Cardiac muscle cell (in vitro differentiated cells and primary cell): ENCODE measurements around the gene GUCY1A2. TPM values are rescaled to one million over a fixed set of nuclear protein-coding genes. Genes with fewer than 3 reads are reported as not detected.
"Not testable (repeated sequence)": the region's sequence is repeated elsewhere in the genome, so short reads cannot be mapped to it uniquely, and the experiment has no call there.

ENCODE experiments used
- DNase-seq, 2 donors: peaks; one replicate each; pipeline versions ENCODE4 v3.0.0 to v3.0.0-alpha.2; 2010 to 2017; ENCODE audit warnings: low read depth in 1 of 2, low spot score in 1 of 2
- H3K27ac ChIP-seq: fragments of 200-600 bp; sonication (generic); 2 replicates; pipeline ENCODE4 v1.5.1; 2016
- H3K27me3 ChIP-seq: fragments of 200-600 bp; sonication (generic); 2 replicates; pipeline ENCODE4 v1.6.0; 2016; ENCODE audit warnings: control low read depth
- H3K36me3 ChIP-seq: fragments of 200-600 bp; sonication (generic); 2 replicates; pipeline ENCODE4 v1.5.1; 2016; ENCODE audit warnings: control low read depth
- H3K4me1 ChIP-seq: fragments of 200-600 bp; sonication (generic); 2 replicates; pipeline ENCODE4 v1.8.1; 2017; ENCODE audit warnings: low read depth, mild to moderate bottlenecking, mixed run types
- H3K4me3 ChIP-seq: fragments of 200-600 bp; sonication (generic); 2 replicates; pipeline ENCODE4 v1.5.1; 2016; ENCODE audit warnings: mild to moderate bottlenecking
- H3K9me3 ChIP-seq: fragments of 200-600 bp; sonication (generic); 2 replicates; pipeline ENCODE4 v1.5.1; 2017; ENCODE audit warnings: low read depth, mild to moderate bottlenecking, control low read depth
- CTCF ChIP-seq: IDR thresholded peaks from 2 replicates; pipeline ENCODE4 v1.5.1; 2012; ENCODE audit warnings: low read depth, mild to moderate bottlenecking, low read length
- polyA plus RNA-seq: library from polyadenylated mRNA; unstranded; fragments of >200 nt; fragmentation: Nextera tagmentation; extraction: Ambion mirVana; gene quantifications from 2 replicates; pipeline ENCODE4 v1.2.1, GENCODE V29; 2016
- total RNA-seq: library from RNA; depleted of rRNA; stranded (reverse); fragments of >200 nt; gene quantifications from 2 replicates; pipeline ENCODE4 v1.2.3, GENCODE V29; 2016

GUCY1A2 gene
- total RNA-seq (1.1 and 2.5 TPM in 2 replicates), polyA plus RNA-seq (0.56 and 0.65 TPM in 2 replicates)

DNA sequence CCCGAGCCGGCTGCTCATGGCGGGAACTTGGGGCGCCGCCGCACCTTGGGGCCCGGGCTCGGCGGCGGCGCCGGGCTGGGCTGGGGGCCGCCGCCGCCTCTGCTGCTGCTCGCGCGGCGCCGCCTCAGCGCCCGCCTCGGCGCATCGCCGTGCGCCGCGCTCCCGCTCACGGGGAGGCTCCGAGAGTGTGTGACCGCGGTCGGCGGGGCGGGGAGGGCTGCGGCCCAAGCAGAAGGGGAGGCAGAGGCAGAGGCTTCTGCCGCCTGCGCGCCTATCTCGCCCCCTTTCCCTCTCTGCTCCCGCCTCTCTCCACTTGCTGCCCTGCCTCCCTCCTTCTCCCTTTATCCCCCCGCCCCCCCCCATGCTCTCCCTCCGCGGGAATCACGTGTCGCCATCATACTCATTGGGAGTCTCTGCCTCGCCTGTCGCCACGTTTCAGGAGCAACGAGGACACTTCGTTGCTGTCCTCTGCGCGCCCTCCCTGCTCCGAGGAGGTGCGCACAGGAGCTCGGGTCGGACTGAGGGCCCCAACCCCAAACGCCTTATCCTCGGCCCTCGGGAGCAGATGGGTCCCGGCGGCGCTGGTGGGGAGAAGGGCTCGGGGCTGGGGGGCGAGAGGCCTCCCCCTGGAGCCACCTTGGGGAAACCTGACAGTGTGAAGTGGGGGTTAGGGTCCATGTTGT lies at the start of gene GUCY1A2:
TSS of gene GUCY1A2 (minus strand) at position 258 of the 683 bp plus-strand sequence. CDS start 421 bp downstream, outside the sequence.
- TF ChIP-seq CTCF: no peak
- Histone ChIP-seq H3K9me3 (no peaks in the 10 kb centered on the region), H3K27me3 (peaks cover 37% of the 10 kb centered on the region), H3K4me1 (no peaks in the 10 kb centered on the region), H3K27ac (no peak within 1 kb of the TSS), H3K36me3 (no peaks in the 10 kb centered on the region), H3K4me3 (peak within 1 kb of the TSS; percentile 59)
- DNase-seq: peak; percentile 46 to 50

DNA sequence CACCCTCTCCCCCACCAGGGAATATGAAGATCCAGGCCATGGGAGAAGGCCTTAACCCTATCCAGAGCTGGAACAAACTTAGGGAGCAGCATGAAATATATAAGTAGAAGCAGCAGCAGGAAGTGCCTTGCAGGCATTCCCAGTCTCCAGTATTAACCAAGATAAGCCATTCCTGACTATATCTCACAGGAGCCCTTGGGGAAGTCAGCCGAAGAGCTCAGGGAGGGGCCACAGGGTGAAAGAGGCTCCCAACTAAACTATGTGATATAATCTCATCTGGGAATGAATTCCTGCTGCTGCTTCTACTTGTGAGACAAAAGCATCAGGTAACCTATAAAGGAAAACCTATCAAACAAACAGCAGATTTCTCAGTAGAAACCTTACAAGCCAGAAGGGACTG lies 36.1 kb upstream of the GUCY1A2 start:
- Histone ChIP-seq H3K27me3 (no peaks in the 10 kb centered on the region), H3K36me3 (no peaks in the 10 kb centered on the region), H3K9me3 (no peaks in the 10 kb centered on the region), H3K27ac (no peak overlapping the region), H3K4me3 (no peak overlapping the region), H3K4me1 (no peaks in the 10 kb centered on the region)
- TF ChIP-seq CTCF: no peak
- no peak for DNase-seq

- H3K4me3 ChIP-seq, H3K27me3 ChIP-seq, DNase-seq, H3K9me3 ChIP-seq, H3K27ac ChIP-seq, H3K36me3 ChIP-seq, H3K4me1 ChIP-seq: not testable (repeated sequence)
Observed at GRCh38 chr11:107051332-107051731, 33.1 kb upstream of the GUCY1A2 start.

GRCh38 chr11:107050899-107051298 lies 32.6 kb upstream of the GUCY1A2 start:
- not testable (repeated sequence) for H3K9me3 ChIP-seq, H3K4me3 ChIP-seq, DNase-seq, H3K4me1 ChIP-seq, H3K27me3 ChIP-seq, H3K27ac ChIP-seq, H3K36me3 ChIP-seq

- no peaks in the 10 kb centered on the region for H3K9me3 ChIP-seq
- H3K36me3 ChIP-seq: no peaks in the 10 kb centered on the region
- no peak overlapping the region for H3K4me3 ChIP-seq
- no peak overlapping the region for H3K27ac ChIP-seq
- TF ChIP-seq CTCF: no peak
- H3K4me1 ChIP-seq: no peaks in the 10 kb centered on the region
- no peaks in the 10 kb centered on the region for H3K27me3 ChIP-seq
- no peak for DNase-seq
Observed at GRCh38 chr11:107050121-107050520, 31.8 kb upstream of the GUCY1A2 start.

DNA sequence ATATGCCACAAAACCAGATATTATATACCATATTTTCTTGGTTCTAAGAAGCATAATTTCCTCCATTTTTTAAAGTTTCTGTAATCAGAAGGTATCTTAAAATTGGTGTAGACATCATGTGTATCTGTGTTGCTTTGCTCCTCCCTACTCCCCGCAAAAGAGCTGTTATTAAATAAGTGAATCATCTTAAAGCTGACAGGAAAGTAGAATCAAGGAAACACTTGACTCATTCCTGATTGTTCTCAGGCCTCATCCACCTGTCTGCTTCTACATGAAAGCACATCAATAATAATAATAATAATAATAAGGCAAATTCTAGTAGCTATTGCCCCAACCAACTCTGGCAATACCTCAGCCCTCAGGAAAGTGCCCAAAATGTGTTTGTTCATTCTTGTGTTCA lies 26.2 kb upstream of the GUCY1A2 start:
- Histone ChIP-seq H3K27ac (no peak overlapping the region), H3K27me3 (no peaks in the 10 kb centered on the region), H3K4me3 (no peak overlapping the region), H3K4me1 (no peaks in the 10 kb centered on the region), H3K9me3 (no peaks in the 10 kb centered on the region), H3K36me3 (no peaks in the 10 kb centered on the region)
- TF ChIP-seq CTCF: no peak
- DNase-seq: no peak
